Body of pancreas (tissue), 4 donors: Measurements from ENCODE around the gene CERK.

Experiments
- CTCF ChIP-seq, 7 experiments: fragments of 450-650 bp in 4 of 7; fragments of 200-600 bp in 3 of 7; sonication (generic) in 3 of 7; IDR thresholded peaks; one replicate each; pipeline ENCODE4 v1.5.1; 2016 to 2019; ENCODE audit warnings: antibody characterized with exemption in 7 of 7
- POLR2A ChIP-seq, 3 donors: fragments of 450-650 bp; IDR thresholded peaks; one replicate each; pipeline ENCODE4 v1.6.1; 2016; ENCODE audit warnings: antibody characterized with exemption in 3 of 3, mild to moderate bottlenecking in 2 of 3

GRCh38 chr22:46641811-46642266 is 96.2 kb downstream of the CERK start:
- TF ChIP-seq POLR2A (IDR thresholded peaks at IDR 0.05), result no peak
- TF ChIP-seq CTCF (IDR thresholded peaks at IDR 0.05), result no peak
